ENCODE data around the gene DNAJB7.

GRCh38 chr22:40817737-40818136, 44.2 kb downstream of the DNAJB7 start:
- TF ChIP-seq CTCF (IDR thresholded peaks at IDR 0.05; ENCODE audit: low read depth, low read length, missing input control) (no peak), JUND (IDR thresholded peaks at IDR 0.05) (no peak), EGR1 (IDR thresholded peaks at IDR 0.05; ENCODE audit: low read depth in 2 of 2) (no peak), GABPA (IDR thresholded peaks at IDR 0.05 in 1 of 2, conservative IDR thresholded peaks at IDR 0.05 in 1 of 2) (no peak), MAX (IDR thresholded peaks at IDR 0.05) (no peak)
- TF ChIP-seq, protein P1, sequence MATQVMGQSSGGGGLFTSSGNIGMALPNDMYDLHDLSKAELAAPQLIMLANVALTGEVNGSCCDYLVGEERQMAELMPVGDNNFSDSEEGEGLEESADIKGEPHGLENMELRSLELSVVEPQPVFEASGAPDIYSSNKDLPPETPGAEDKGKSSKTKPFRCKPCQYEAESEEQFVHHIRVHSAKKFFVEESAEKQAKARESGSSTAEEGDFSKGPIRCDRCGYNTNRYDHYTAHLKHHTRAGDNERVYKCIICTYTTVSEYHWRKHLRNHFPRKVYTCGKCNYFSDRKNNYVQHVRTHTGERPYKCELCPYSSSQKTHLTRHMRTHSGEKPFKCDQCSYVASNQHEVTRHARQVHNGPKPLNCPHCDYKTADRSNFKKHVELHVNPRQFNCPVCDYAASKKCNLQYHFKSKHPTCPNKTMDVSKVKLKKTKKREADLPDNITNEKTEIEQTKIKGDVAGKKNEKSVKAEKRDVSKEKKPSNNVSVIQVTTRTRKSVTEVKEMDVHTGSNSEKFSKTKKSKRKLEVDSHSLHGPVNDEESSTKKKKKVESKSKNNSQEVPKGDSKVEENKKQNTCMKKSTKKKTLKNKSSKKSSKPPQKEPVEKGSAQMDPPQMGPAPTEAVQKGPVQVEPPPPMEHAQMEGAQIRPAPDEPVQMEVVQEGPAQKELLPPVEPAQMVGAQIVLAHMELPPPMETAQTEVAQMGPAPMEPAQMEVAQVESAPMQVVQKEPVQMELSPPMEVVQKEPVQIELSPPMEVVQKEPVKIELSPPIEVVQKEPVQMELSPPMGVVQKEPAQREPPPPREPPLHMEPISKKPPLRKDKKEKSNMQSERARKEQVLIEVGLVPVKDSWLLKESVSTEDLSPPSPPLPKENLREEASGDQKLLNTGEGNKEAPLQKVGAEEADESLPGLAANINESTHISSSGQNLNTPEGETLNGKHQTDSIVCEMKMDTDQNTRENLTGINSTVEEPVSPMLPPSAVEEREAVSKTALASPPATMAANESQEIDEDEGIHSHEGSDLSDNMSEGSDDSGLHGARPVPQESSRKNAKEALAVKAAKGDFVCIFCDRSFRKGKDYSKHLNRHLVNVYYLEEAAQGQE (IDR thresholded peaks at IDR 0.05) = no peak

Measured in liver (tissue), 3 donors.